Tibial nerve (tissue), 3 donors: ENCODE results near the gene RAD23A.

Experiments used
- POLR2A ChIP-seq, 2 donors: fragments of 450-650 bp; IDR thresholded peaks; one replicate each; pipeline ENCODE4 v1.6.1; 2017; ENCODE audit warnings: antibody characterized with exemption in 2 of 2, mild to moderate bottlenecking in 2 of 2, moderate library complexity in 2 of 2
- TF ChIP-seq, protein P1 (sequence below), 5 experiments: fragments of 200-600 bp in 3 of 5; fragments of 450-650 bp in 2 of 5; sonication (generic) in 3 of 5; IDR thresholded peaks; one replicate each; pipeline ENCODE4 v1.5.1; 2016 to 2019; ENCODE audit warnings: antibody characterized with exemption in 5 of 5, mild to moderate bottlenecking in 3 of 5, moderate library complexity in 2 of 5

GRCh38 chr19:12996406-12997094 lies 50.9 kb downstream of the RAD23A start:
- TF ChIP-seq, protein P1, sequence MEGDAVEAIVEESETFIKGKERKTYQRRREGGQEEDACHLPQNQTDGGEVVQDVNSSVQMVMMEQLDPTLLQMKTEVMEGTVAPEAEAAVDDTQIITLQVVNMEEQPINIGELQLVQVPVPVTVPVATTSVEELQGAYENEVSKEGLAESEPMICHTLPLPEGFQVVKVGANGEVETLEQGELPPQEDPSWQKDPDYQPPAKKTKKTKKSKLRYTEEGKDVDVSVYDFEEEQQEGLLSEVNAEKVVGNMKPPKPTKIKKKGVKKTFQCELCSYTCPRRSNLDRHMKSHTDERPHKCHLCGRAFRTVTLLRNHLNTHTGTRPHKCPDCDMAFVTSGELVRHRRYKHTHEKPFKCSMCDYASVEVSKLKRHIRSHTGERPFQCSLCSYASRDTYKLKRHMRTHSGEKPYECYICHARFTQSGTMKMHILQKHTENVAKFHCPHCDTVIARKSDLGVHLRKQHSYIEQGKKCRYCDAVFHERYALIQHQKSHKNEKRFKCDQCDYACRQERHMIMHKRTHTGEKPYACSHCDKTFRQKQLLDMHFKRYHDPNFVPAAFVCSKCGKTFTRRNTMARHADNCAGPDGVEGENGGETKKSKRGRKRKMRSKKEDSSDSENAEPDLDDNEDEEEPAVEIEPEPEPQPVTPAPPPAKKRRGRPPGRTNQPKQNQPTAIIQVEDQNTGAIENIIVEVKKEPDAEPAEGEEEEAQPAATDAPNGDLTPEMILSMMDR (IDR thresholded peaks at IDR 0.05), result no peak
- TF ChIP-seq POLR2A (IDR thresholded peaks at IDR 0.05), result no peak
